Fibroblast of pulmonary artery (primary cell): ENCODE results near the gene MCF2L.
A peak's percentile ranks its signal among the peaks of the same experiment; 100 is the strongest.

Experiments used
- DNase-seq: peaks from one replicate; pipeline ENCODE4 v3.0.0-alpha.2; 2010; ENCODE audit warnings: low read depth
- H3K4me3 ChIP-seq: replicated peaks from 2 replicates; pipeline ENCODE4 v1.5.1; 2011; ENCODE audit warnings: low read depth, mild to moderate bottlenecking, control low read depth, low read length, moderate library complexity
- CTCF ChIP-seq: IDR thresholded peaks from 2 replicates; pipeline ENCODE4 v1.5.1; 2011; ENCODE audit warnings: mild to moderate bottlenecking, control low read depth, low read length, inconsistent platforms; ENCODE audit errors: missing control alignments

MCF2L gene

GRCh38 chr13:112928972-112929782 lies 39.8 kb upstream of the MCF2L start:
- TF ChIP-seq CTCF, result no peak
- H3K4me3 ChIP-seq, result no peak overlapping the region
- peak; percentile 48 for DNase-seq

- TF ChIP-seq CTCF, result no peak
- no peak for DNase-seq
- no peak overlapping the region for H3K4me3 ChIP-seq
These were observed 39.3 kb upstream of the MCF2L start for GRCh38 chr13:112929783-112930055.

- no peak overlapping the region for H3K4me3 ChIP-seq
- TF ChIP-seq CTCF, result no peak
- no peak for DNase-seq
These were observed 38.8 kb upstream of the MCF2L start for GRCh38 chr13:112930192-112930591.

GRCh38 chr13:112931028-112931934 lies 37.7 kb upstream of the MCF2L start:
- H3K4me3 ChIP-seq, result no peak overlapping the region
- DNase-seq, result peak; percentile 74
- TF ChIP-seq CTCF, result peak; percentile 78

- DNase-seq, result no peak
- no peak for TF ChIP-seq CTCF
- no peak overlapping the region for H3K4me3 ChIP-seq
These were observed 36.0 kb upstream of the MCF2L start for GRCh38 chr13:112932971-112933370.

- no peak for DNase-seq
- no peak overlapping the region for H3K4me3 ChIP-seq
- no peak for TF ChIP-seq CTCF
These were observed 35.4 kb upstream of the MCF2L start for GRCh38 chr13:112933649-112934048.
